Effector CD4-positive, alpha-beta T cell (primary cell): ENCODE results near the gene FOXC2.
"Not testable (repeated sequence)": the region's sequence is repeated elsewhere in the genome, so short reads cannot be mapped to it uniquely, and the experiment has no call there.

Experiments
- DNase-seq: peaks from one replicate; pipeline ENCODE4 v3.0.0-alpha.2; 2020

Gene FOXC2

GRCh38 chr16:86574646-86575045, 8.0 kb downstream of the FOXC2 start:
- DNase-seq: no peak

- no peak for DNase-seq
Measured at GRCh38 chr16:86575095-86575685, 8.6 kb downstream of the FOXC2 start.

GRCh38 chr16:86575754-86576557, 9.3 kb downstream of the FOXC2 start:
- DNase-seq: no peak

DNA sequence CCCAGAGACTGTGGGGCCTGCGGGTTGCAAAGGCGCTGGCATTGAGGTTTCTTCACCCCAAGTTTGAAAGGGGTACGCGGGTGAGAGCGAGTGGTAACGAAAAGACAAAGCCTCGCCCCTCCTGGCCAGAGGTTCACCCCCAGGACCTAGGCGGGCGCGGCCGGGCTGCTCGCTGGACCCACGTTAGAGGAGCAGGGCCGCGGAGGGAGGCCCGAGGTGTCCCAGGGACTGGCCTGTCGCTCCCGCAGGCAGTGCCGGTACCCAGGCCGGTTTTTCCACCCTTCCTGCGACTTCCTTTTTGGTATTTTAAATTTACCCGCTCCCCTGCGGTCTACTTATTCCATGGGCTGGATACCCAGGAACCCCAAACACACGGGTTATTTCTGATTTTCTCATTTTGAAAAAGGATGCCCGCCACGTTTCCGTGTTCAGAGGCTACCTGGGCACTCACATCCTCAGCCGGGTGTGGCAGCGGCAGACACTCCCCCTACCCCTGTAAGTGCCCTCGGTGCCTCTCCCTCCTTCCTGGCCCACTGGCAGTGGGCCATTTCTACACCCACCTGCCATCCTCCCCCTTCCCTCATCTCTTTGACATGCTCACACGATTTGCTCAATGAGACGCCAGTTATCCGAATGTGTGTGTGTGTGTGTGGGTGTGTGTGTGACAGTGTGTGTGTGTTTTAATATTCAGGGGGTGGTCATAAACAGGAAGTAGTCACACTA, 10.1 kb downstream of the FOXC2 start:
- DNase-seq: no peak

- no peak for DNase-seq
Measured at GRCh38 chr16:86577314-86577971, 10.8 kb downstream of the FOXC2 start.

- DNase-seq: no peak
Measured at GRCh38 chr16:86578061-86578599, 11.5 kb downstream of the FOXC2 start, which contains the start of gene FOXL1. Gene FOXL1, plus strand, starts transcription at chr16:86578549. Its CDS starts 175 bp downstream, at chr16:86578724.

GRCh38 chr16:86578611-86579267, 12.1 kb downstream of the FOXC2 start:
- DNase-seq: no peak

- DNase-seq: no peak
Measured at GRCh38 chr16:86579268-86580062, 12.8 kb downstream of the FOXC2 start.

DNA sequence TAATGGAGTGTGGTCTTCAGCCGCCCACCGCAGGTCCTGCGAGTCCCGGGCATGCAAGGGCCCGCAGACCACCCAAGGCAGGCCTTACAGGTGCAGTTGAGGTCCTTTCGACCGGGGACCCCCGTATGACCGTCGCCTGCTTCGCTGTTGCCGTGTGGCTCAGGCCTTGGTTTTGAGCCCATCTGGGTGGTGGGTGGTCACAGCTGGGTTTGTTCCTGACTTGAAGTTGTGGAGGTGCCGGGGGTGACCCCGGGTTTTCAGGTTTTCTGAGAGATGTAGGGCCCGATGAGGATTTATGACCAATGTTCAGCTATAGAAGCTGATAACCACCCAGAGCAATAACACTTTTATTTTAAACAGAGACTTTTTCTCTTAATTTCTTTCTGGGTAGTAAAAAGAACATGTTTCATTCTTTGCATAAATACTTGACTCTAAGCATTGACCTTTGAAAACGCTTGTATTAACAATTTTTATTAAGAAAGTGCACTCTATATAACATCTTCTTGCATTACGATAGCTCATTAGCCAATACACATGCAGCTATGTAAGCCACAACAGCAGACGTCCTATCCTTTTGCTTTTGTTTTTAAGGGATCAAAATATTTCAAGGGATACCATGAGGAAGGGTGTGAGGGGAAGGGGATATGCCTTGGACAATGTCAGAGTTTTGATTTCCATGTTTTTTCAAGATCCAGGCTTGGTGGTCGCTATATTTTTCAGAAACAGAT, 13.6 kb downstream of the FOXC2 start:
- no peak for DNase-seq

DNA sequence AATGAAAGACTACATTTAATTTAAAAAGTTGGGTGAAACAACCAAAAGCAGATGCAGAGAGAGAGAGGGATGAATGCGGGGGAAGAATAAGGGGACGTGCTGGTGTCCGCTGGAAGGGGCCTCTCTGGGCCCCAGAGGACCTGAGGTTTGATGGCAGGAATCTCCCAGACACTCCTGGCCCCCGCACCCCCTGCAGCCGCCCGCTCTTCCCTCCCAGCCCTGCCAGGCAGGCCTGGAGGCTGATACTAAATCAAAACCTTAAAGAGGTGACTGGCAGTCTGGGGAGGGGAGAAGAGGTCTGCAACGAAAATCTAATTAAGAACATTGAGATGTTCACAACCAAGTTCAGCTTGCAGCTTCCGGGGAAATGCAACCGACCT, 14.2 kb downstream of the FOXC2 start:
- no peak for DNase-seq

- no peak for DNase-seq
Measured at GRCh38 chr16:86581458-86581857, 14.8 kb downstream of the FOXC2 start.

DNA sequence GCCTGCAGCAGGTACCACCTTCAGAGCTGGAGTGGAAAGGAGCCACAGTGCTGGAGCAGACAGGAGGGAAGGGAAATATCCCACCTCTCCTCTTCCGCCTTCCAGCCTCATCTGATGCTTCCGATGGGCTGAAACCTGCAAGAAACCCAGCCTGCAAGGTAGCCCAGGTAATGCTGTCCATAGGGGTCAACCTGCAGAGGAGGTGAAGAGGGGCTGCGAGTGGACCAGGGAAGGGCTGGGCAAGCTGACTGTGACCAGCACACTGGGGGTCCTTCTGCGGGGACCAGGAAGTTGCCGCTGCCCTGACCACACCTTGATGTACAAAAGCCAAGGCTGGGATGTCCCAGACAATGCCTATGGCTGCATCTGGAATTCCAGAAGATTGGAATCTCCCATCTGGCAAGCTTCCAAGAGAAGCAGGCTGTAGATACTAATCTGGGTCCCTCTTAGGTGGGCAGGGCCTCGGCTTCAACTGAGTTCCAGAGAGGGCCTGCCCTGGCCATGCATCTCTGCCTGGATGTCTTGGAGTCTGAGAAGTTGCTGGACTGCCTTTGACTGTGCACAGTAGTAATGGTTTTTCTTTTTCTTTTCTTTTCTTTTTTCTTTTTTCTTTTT, 17.5 kb downstream of the FOXC2 start:
- no peak for DNase-seq

DNA sequence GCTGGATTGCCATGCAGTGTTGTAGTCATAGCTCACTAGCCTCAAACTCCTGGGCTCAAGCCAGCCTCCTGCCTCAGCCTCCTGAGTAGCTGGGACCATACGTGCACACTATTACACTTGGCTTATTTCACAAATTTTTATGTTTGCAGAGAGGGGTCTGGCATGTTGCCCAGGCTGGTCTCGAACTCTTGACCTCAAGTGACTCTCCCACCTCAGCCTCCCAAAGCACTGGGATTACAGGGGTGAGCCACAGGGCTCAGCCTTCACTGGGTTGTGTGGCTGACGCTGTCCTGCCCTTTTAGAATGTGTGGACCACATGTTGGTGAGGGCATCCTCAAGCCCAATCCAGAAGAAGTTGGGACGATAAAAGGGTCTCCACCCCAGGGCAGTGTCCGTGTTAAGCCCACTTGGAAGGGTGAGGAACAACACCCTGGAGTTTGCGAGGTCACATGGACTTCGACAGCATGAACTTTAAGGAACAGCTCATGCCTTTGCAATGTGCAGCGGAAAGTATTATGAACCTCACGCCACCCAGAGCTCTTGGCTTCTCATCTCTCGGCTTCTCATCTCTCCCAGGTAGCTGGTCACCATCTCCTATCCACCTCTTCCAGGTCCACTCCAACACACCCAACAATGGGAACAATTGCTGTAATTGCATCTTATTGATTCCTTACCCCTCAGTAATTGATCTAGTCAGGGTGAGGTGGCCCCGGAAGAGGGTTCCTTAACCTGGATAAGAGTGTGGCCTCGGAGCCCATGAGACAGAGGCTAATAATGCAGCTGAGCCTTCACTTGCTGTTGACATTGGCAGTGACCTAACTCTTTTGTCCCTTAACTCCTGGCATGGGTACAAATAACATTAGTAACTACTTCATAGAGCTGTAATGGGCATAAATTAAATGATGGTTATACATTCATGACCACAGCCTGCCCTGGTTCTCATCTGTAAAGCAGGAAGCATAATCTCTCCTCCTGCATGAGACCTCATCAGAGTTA, 18.4 kb downstream of the FOXC2 start:
- DNase-seq: no peak

- no peak for DNase-seq
Measured at GRCh38 chr16:86585821-86586611, 19.4 kb downstream of the FOXC2 start.

GRCh38 chr16:86587487-86587886, 20.9 kb downstream of the FOXC2 start:
- no peak for DNase-seq

GRCh38 chr16:86587955-86588354, 21.3 kb downstream of the FOXC2 start:
- DNase-seq: not testable (repeated sequence)

DNA sequence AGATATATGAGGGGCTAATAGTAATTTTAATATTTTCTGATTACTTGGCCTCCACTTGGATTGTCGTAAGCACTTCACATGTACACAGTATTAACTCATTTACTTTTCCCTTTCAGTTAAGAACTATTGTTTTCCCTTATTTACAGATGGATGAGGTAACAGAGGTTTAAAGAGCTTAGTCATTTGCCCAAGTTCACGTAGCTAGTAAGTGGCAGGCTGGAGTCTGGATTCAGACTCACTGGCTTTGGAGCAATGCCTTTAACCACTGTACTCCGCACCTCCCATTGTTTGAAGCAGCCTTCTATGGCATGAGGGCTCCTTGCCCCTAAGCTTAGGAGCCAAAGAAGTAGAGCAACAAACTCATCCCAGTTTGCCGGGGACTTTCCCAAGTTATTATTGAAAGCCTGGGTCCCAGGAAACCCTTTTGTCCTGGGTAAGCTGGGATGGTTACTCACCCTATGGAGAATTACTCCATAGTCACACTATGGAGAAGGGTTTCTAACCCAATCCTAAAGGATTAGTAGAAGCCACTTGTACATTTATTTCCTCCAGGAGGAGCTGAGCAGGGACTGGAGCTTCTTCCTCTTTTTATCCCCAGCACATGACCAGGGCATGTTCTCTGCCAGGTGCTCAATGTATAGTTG, 24.0 kb downstream of the FOXC2 start:
- no peak for DNase-seq

DNA sequence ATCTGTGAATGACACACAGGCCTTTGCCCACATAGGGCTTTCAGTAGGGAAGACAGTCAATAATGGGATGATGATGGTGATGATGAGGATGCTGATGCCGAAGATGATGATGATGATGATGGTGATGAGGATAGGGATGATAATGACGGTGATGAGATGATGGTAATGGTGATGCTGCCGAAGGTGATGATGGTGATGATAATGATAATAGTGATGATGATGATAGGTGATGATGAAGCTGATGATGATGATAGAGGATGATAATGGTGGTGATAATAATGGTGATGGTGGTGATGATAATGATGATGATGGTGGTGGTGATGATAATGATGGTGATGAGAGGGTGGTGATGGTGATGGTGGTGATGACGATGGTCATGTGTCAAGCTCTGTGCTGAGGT, 24.6 kb downstream of the FOXC2 start:
- DNase-seq: no peak
